ENCODE data around the gene RRAGC. TPM values are rescaled to one million over a fixed set of nuclear protein-coding genes. Genes with fewer than 3 reads are reported as not detected.

The RRAGC gene
- total and polyA plus RNA-seq, 2 experiments from 2014 or later = 3.7 to 13.7 TPM

GRCh38 chr1:38819516-38819915 lies 40.1 kb downstream of the RRAGC start:
- H3K36me3 ChIP-seq = no peaks in the 10 kb centered on the region
- no peak overlapping the region for H3K4me3 ChIP-seq
- no peak for TF ChIP-seq CTCF (IDR thresholded peaks at IDR 0.05; ENCODE audit: low read depth, low read length)
- peaks cover 74% of the 10 kb centered on the region for H3K27me3 ChIP-seq
- H3K27ac ChIP-seq = no peak overlapping the region
- H3K4me1 ChIP-seq (ENCODE audit: low read depth) = no peaks in the 10 kb centered on the region
- no peak for DNase-seq (ENCODE audit: low read depth in 1 of 2, low spot score in 1 of 2)
- no peaks in the 10 kb centered on the region for H3K9me3 ChIP-seq (ENCODE audit: low read depth)

GRCh38 chr1:38819040-38819439 lies 40.5 kb downstream of the RRAGC start:
- Histone ChIP-seq H3K36me3 (no peaks in the 10 kb centered on the region), H3K4me3 (no peak overlapping the region), H3K27ac (no peak overlapping the region), H3K27me3 (peaks cover 77% of the 10 kb centered on the region), H3K4me1 (ENCODE audit: low read depth) (no peaks in the 10 kb centered on the region), H3K9me3 (ENCODE audit: low read depth) (no peaks in the 10 kb centered on the region)
- no peak for DNase-seq (ENCODE audit: low read depth in 1 of 2, low spot score in 1 of 2)
- TF ChIP-seq CTCF (IDR thresholded peaks at IDR 0.05; ENCODE audit: low read depth, low read length) = no peak

- peak; percentile 16 to 78 for DNase-seq (ENCODE audit: low read depth in 1 of 2, low spot score in 1 of 2)
Observed at GRCh38 chr1:38818175-38818976, 41.2 kb downstream of the RRAGC start.

GRCh38 chr1:38817267-38818174 lies 42.1 kb downstream of the RRAGC start:
- DNase-seq (ENCODE audit: low read depth in 1 of 2, low spot score in 1 of 2) = peak in 1 of 2 donors; percentile 11
- Histone ChIP-seq H3K9me3 (ENCODE audit: low read depth) (no peaks in the 10 kb centered on the region), H3K27ac (no peak overlapping the region), H3K4me3 (peak overlapping the region; percentile 44), H3K36me3 (no peaks in the 10 kb centered on the region), H3K27me3 (peaks cover 84% of the 10 kb centered on the region), H3K4me1 (ENCODE audit: low read depth) (no peaks in the 10 kb centered on the region)
- TF ChIP-seq CTCF (IDR thresholded peaks at IDR 0.05; ENCODE audit: low read depth, low read length) = no peak

More at GRCh38 chr1:38818175-38818976, 41.2 kb downstream of the RRAGC start:
- peak; percentile 60 for TF ChIP-seq CTCF (IDR thresholded peaks at IDR 0.05; ENCODE audit: low read depth, low read length)
- H3K36me3 ChIP-seq = no peaks in the 10 kb centered on the region
- H3K9me3 ChIP-seq (ENCODE audit: low read depth) = no peaks in the 10 kb centered on the region
- peaks cover 83% of the 10 kb centered on the region for H3K27me3 ChIP-seq
- H3K27ac ChIP-seq = no peak overlapping the region
- peak overlapping the region; percentile 44 for H3K4me3 ChIP-seq
- H3K4me1 ChIP-seq (ENCODE audit: low read depth) = no peaks in the 10 kb centered on the region

GRCh38 chr1:38815903-38816627 lies 43.5 kb downstream of the RRAGC start:
- Histone ChIP-seq H3K9me3 (ENCODE audit: low read depth) (no peaks in the 10 kb centered on the region), H3K36me3 (no peaks in the 10 kb centered on the region), H3K27me3 (peaks cover 74% of the 10 kb centered on the region), H3K27ac (no peak overlapping the region), H3K4me1 (ENCODE audit: low read depth) (no peaks in the 10 kb centered on the region), H3K4me3 (no peak overlapping the region)
- DNase-seq (ENCODE audit: low read depth in 1 of 2, low spot score in 1 of 2) = no peak
- no peak for TF ChIP-seq CTCF (IDR thresholded peaks at IDR 0.05; ENCODE audit: low read depth, low read length)
